Posterior cingulate gyrus (tissue), 11 donors: ENCODE measurements around the gene HLA-DRB5.
A peak's percentile ranks its signal among the peaks of the same experiment; 100 is the strongest.
"Not testable (repeated sequence)": the region's sequence is repeated elsewhere in the genome, so short reads cannot be mapped to it uniquely, and the experiment has no call there.

Experiments
- DNase-seq, 10 donors: peaks; one replicate each; pipeline versions ENCODE4 v3.0.0 to v3.0.0-alpha.2; 2020 to 2021; ENCODE audit warnings: mixed read lengths in 3 of 10
- intact Hi-C: fragments of 100-400 bp; cut with DNase I; formaldehyde crosslinking; loops from one replicate; pipeline ENCODE4 v1.15.1; 2023

Gene HLA-DRB5

GRCh38 chr6:32517654-32518445 is 12.2 kb downstream of the HLA-DRB5 start:
- no peak for DNase-seq
- intact Hi-C loops = no loop called here

- no peak for DNase-seq
- intact Hi-C loops = no loop called here
These were observed 29.1 kb downstream of the HLA-DRB5 start for GRCh38 chr6:32501016-32501415.

- intact Hi-C loops = no loop called here
- DNase-seq = no peak
These were observed 37.7 kb downstream of the HLA-DRB5 start for GRCh38 chr6:32492351-32492750.

- intact Hi-C loops = no loop called here
- no peak for DNase-seq
These were observed 38.4 kb downstream of the HLA-DRB5 start for GRCh38 chr6:32491700-32492099.

GRCh38 chr6:32488083-32488482 is 42.0 kb downstream of the HLA-DRB5 start:
- DNase-seq = no peak
- intact Hi-C loops = no loop called here

GRCh38 chr6:32484614-32484998 is 45.5 kb downstream of the HLA-DRB5 start:
- intact Hi-C loops = no loop called here
- DNase-seq = peak in 2 of 10 donors; percentile 41 to 60

- intact Hi-C loops = loop anchor here (2.0 kb wide), 1 partner anchor 87 kb away; no protein-coding TSS in a partner anchor
- DNase-seq = peak in 3 of 10 donors; percentile 59 to 82 (median 64)
These were observed 46.0 kb downstream of the HLA-DRB5 start for GRCh38 chr6:32483968-32484613.

- intact Hi-C loops = no loop called here
- no peak for DNase-seq
These were observed 54.5 kb downstream of the HLA-DRB5 start for GRCh38 chr6:32475392-32476206.

- DNase-seq, intact Hi-C loops: not testable (repeated sequence)
These were observed 56.4 kb downstream of the HLA-DRB5 start for GRCh38 chr6:32473376-32474348.

GRCh38 chr6:32472781-32473375 is 57.2 kb downstream of the HLA-DRB5 start:
- DNase-seq = no peak
- intact Hi-C loops = no loop called here

- DNase-seq, intact Hi-C loops: not testable (repeated sequence)
These were observed 62.2 kb downstream of the HLA-DRB5 start for GRCh38 chr6:32467743-32468503.
